Measurements from ENCODE around the gene MAP4K3.

MAP4K3 gene

DNA sequence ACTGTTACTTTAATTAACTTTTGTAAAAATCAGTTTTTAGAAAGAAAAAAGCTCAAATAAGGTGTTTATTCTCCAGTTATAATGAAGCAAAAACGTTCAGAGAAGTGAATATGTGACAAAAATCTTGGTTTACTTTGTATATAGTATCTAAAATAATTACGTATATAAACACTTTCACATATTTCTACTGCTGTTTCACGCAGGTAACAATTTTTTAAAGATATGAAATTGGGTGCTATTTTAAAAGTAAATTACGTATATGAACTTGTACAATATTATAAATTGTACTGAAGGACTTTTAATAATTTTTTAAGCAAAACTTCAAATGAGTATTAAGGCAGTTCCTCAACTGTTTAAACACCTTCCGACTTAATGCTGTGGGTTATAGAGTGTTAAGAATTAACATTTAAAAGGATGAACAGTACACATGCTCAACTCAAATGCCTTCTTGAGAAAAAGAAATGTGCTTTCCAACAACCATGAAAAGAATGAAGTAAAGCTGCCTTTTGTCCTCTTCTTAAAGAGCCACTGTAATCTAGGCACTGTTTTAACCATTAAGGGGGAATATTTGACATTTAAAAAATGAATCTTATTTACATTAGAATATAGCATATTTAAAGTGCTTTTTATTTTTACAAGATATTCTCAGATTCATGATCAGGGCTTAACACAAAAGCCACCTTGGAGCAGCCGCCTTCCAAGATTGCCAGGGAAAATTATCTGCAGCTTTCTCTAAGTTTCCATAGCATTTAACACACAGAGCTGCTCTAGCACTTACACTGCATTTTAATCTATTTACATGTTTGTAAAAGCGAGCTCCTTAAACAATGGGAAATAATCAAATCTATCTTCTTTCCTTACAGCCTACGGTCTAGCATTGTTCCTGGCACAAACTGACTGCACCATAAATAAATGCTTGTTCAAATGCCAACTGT lies 136.8 kb downstream of the MAP4K3 start:
- H3K4me3 ChIP-seq (ENCODE audit: low read depth, low read length), result no peak overlapping the region
- TF ChIP-seq CTCF (IDR thresholded peaks at IDR 0.05; ENCODE audit: low read depth, low read length), result no peak

DNA sequence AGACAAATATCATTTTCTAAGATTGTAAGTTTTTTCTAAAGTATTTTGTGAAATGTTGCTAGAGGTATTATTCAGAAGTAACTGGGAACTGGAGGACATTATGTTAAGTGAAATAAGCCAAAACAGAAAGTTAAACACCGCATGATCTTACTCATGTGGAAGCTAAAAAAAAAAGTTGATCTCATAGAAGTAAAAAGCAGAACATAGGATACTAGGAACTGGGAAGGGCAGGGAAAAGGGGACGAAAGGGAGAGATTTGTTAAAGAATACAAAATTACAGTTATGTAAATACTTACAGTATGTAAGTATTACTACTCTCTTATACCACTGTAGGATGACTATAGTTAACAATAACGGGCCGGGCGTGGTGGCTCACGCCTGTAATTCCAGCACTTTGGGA lies 146.7 kb downstream of the MAP4K3 start:
- peaks cover 20% of the 10 kb centered on the region for H3K36me3 ChIP-seq
- TF ChIP-seq CTCF (IDR thresholded peaks at IDR 0.05; ENCODE audit: low read depth, low read length), result no peak

More for the DNA sequence above, 136.8 kb downstream of the MAP4K3 start:
- Histone ChIP-seq H3K36me3 (no peaks in the 10 kb centered on the region; the same call in 1 of the 2 replicates), H3K4me1 (no peaks in the 10 kb centered on the region), H3K27me3 (no peaks in the 10 kb centered on the region), H3K9me3 (no peaks in the 10 kb centered on the region)
- no peak for DNase-seq

DNA sequence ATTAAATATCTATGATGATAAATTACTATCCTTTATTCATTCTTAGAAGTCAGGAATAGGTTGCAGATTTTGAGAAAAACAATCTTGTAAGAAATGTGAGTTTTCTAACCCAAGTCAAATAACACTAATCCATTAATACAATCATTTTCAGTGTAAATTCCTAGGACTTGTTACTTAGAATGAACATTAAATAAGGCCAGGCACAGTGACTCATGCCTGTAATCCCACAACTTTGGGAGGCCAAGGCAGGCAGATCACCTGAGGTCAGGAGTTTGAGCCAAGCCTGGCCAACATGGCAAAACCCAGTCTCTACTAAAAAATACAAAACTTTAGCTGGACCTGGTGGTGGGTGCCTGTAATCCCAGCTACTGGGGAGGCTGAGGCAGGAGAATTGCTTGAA lies 147.5 kb downstream of the MAP4K3 start:
- Histone ChIP-seq H3K9me3 (no peaks in the 10 kb centered on the region), H3K4me1 (no peaks in the 10 kb centered on the region), H3K27me3 (no peaks in the 10 kb centered on the region), H3K4me3 (ENCODE audit: low read depth, low read length) (no peak overlapping the region), H3K36me3 (peaks cover 20% of the 10 kb centered on the region)
- TF ChIP-seq CTCF (IDR thresholded peaks at IDR 0.05; ENCODE audit: low read depth, low read length), result no peak
- no peak for DNase-seq

More for the DNA sequence above, 146.7 kb downstream of the MAP4K3 start:
- Histone ChIP-seq H3K9me3 (no peaks in the 10 kb centered on the region), H3K27me3 (no peaks in the 10 kb centered on the region), H3K4me1 (no peaks in the 10 kb centered on the region), H3K4me3 (ENCODE audit: low read depth, low read length) (no peak overlapping the region)
- DNase-seq, result no peak

- no peaks in the 10 kb centered on the region for H3K9me3 ChIP-seq
- TF ChIP-seq CTCF (IDR thresholded peaks at IDR 0.05; ENCODE audit: low read depth, low read length), result no peak
- H3K36me3 ChIP-seq, result peaks cover 8% of the 10 kb centered on the region
- no peaks in the 10 kb centered on the region for H3K27me3 ChIP-seq
- no peaks in the 10 kb centered on the region for H3K4me1 ChIP-seq
- H3K4me3 ChIP-seq (ENCODE audit: low read depth, low read length), result no peak overlapping the region
- DNase-seq, result no peak
These were observed 153.5 kb downstream of the MAP4K3 start for GRCh38 chr2:39283561-39283960.

- Histone ChIP-seq H3K4me3 (ENCODE audit: low read depth, low read length) (no peak overlapping the region), H3K4me1 (no peaks in the 10 kb centered on the region), H3K36me3 (no peaks in the 10 kb centered on the region), H3K27me3 (no peaks in the 10 kb centered on the region), H3K9me3 (no peaks in the 10 kb centered on the region)
- no peak for TF ChIP-seq CTCF (IDR thresholded peaks at IDR 0.05; ENCODE audit: low read depth, low read length)
- DNase-seq, result no peak
These were observed 155.7 kb downstream of the MAP4K3 start for GRCh38 chr2:39281391-39281790.

GRCh38 chr2:39275016-39275415 lies 162.1 kb downstream of the MAP4K3 start:
- Histone ChIP-seq H3K36me3 (peaks cover 4% of the 10 kb centered on the region; the same call in 1 of the 2 replicates), H3K4me1 (no peaks in the 10 kb centered on the region), H3K9me3 (no peaks in the 10 kb centered on the region), H3K4me3 (ENCODE audit: low read depth, low read length) (no peak overlapping the region), H3K27me3 (no peaks in the 10 kb centered on the region)
- no peak for DNase-seq
- TF ChIP-seq CTCF (IDR thresholded peaks at IDR 0.05; ENCODE audit: low read depth, low read length), result no peak
